Eye (tissue), 1 donor: ENCODE measurements around the gene MED12L.
A peak's percentile ranks its signal among the peaks of the same experiment; 100 is the strongest.

ENCODE experiments used
- DNase-seq: peaks from one replicate; pipeline ENCODE4 v3.0.0-alpha.2; 2015

The MED12L gene

GRCh38 chr3:151091685-151092345, 6.4 kb downstream of the MED12L start:
- no peak for DNase-seq

- no peak for DNase-seq
These were observed 7.7 kb downstream of the MED12L start for GRCh38 chr3:151093148-151093547.

GRCh38 chr3:151093905-151094304, 8.4 kb downstream of the MED12L start:
- no peak for DNase-seq

- no peak for DNase-seq
These were observed 11.3 kb downstream of the MED12L start for GRCh38 chr3:151096716-151097115.

- peak; percentile 47 for DNase-seq
These were observed 14.6 kb downstream of the MED12L start for GRCh38 chr3:151100076-151100475.

- DNase-seq, result peak; percentile 58
These were observed 16.0 kb downstream of the MED12L start for GRCh38 chr3:151101270-151101969.

GRCh38 chr3:151106311-151106710, 20.8 kb downstream of the MED12L start:
- no peak for DNase-seq

GRCh38 chr3:151107177-151107576, 21.7 kb downstream of the MED12L start:
- no peak for DNase-seq

- no peak for DNase-seq
These were observed 22.2 kb downstream of the MED12L start for GRCh38 chr3:151107701-151108100.

GRCh38 chr3:151109286-151109800, 23.9 kb downstream of the MED12L start:
- no peak for DNase-seq

- DNase-seq, result no peak
These were observed 27.3 kb downstream of the MED12L start for GRCh38 chr3:151112731-151113130.

- DNase-seq, result no peak
These were observed 27.9 kb downstream of the MED12L start for GRCh38 chr3:151113343-151113742.

- no peak for DNase-seq
These were observed 31.6 kb downstream of the MED12L start for GRCh38 chr3:151117047-151117446.

GRCh38 chr3:151119188-151119587, 33.7 kb downstream of the MED12L start:
- no peak for DNase-seq

- DNase-seq, result no peak
These were observed 34.9 kb downstream of the MED12L start for GRCh38 chr3:151120409-151120808.

- DNase-seq, result no peak
These were observed 35.6 kb downstream of the MED12L start for GRCh38 chr3:151121016-151121415.

GRCh38 chr3:151123827-151124226, 38.4 kb downstream of the MED12L start:
- DNase-seq, result no peak

- DNase-seq, result no peak
These were observed 39.0 kb downstream of the MED12L start for GRCh38 chr3:151124476-151124875.

GRCh38 chr3:151130428-151130827, 45.0 kb downstream of the MED12L start:
- no peak for DNase-seq

- DNase-seq, result no peak
These were observed 47.7 kb downstream of the MED12L start for GRCh38 chr3:151133175-151133574.

- DNase-seq, result no peak
These were observed 48.5 kb downstream of the MED12L start for GRCh38 chr3:151133917-151134450.

- DNase-seq, result no peak
These were observed 50.3 kb downstream of the MED12L start for GRCh38 chr3:151135541-151136337.

- DNase-seq, result no peak
These were observed 57.5 kb downstream of the MED12L start for GRCh38 chr3:151142929-151143328.
